ENCODE results near the gene SMPX.

Gene SMPX

DNA sequence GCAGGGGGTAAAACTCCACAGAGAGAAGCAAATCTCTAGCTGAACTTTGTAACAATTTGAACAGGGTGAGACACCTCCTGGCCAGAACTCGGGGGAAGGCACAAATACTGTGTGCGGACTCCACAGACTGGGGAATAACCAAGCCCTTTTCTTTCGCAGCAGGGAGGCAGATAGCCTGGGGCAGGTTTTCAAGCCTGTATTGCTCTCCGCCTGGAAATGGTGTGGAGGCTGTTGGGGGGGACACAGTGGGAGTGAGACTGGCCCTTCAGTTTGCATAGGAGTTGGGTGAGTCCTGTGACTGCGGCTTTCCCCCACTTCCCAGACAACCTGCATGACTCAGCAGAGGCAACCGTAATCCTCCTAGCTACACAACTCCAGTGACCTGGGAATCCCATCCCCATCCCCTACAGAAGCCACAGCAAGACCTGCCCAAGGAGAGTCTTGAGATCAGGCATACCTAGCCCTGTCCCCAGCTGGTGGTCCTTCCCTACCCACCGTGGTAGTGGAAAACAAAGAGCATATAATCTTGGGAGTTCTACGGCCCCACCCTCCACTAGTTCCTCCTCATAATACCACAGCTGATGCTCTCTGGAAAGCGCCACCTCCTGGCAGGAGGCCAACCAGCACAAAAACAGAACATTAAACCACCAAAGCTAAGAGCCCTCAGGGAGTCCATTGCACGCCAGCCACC, 12.9 kb upstream of the SMPX start:
- H3K9ac ChIP-seq (ENCODE audit: low read length), result no peak overlapping the region
- no peak overlapping the region for H3K27ac ChIP-seq (ENCODE audit: low read depth, low read length)
- TF ChIP-seq EZH2phosphoT487 (conservative IDR thresholded peaks at IDR 0.05; ENCODE audit: low read length), result no peak
- no peak for TF ChIP-seq CTCF (IDR thresholded peaks at IDR 0.05; ENCODE audit: insufficient read depth, low read length, poor library complexity, severe bottlenecking)
- no peaks in the 10 kb centered on the region for H3K79me2 ChIP-seq (ENCODE audit: insufficient read depth, low read length)
- no peak overlapping the region for H3K4me3 ChIP-seq (ENCODE audit: insufficient read depth, low read length, poor library complexity, severe bottlenecking)
- H3K4me2 ChIP-seq (ENCODE audit: low read depth, low read length, poor library complexity, severe bottlenecking), result no peak overlapping the region
- H3K9me3 ChIP-seq (ENCODE audit: insufficient read depth, low read length), result no peaks in the 10 kb centered on the region
- H4K20me1 ChIP-seq (ENCODE audit: low read depth, low read length), result no peaks in the 10 kb centered on the region
- no peaks in the 10 kb centered on the region for H3K9me2 ChIP-seq (replicated peaks; ENCODE audit: insufficient read depth, low read length)
- no peaks in the 10 kb centered on the region for H3K27me3 ChIP-seq (ENCODE audit: low read length)
- H3F3A ChIP-seq (ENCODE audit: insufficient read depth), result no peaks in the 10 kb centered on the region
- H2AFZ ChIP-seq (ENCODE audit: low read depth, low read length, severe bottlenecking), result no peak overlapping the region
- no peaks in the 10 kb centered on the region for H3K36me3 ChIP-seq (ENCODE audit: low read length)

DNA sequence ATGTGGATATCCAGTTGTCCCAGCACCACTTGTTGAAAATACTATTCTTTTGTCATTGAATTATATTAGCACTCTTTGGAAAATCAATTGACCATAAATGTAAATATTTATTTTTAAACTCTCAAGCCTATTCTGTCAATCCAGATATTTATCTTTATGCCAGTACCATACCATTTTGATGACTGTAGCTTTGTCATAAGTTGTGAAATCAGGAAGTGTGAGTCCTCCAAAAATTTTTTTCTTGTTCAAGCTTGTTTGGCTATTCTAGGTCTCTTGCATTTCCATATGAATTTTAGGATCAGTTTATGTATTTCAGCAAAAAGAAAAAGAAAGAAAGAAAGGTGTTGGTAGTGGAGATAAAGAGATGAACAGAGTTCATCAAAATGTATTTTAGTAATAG, 8.2 kb upstream of the SMPX start:
- Histone ChIP-seq H3K4me3 (ENCODE audit: insufficient read depth, low read length, poor library complexity, severe bottlenecking) (no peak overlapping the region), H3K27ac (ENCODE audit: low read depth, low read length) (no peak overlapping the region), H2AFZ (ENCODE audit: low read depth, low read length, severe bottlenecking) (no peak overlapping the region), H3K9ac (ENCODE audit: low read length) (no peak overlapping the region), H3F3A (ENCODE audit: insufficient read depth) (no peaks in the 10 kb centered on the region), H3K9me3 (ENCODE audit: insufficient read depth, low read length) (no peaks in the 10 kb centered on the region), H4K20me1 (ENCODE audit: low read depth, low read length) (no peaks in the 10 kb centered on the region), H3K36me3 (ENCODE audit: low read length) (no peaks in the 10 kb centered on the region), H3K4me2 (ENCODE audit: low read depth, low read length, poor library complexity, severe bottlenecking) (no peak overlapping the region), H3K79me2 (ENCODE audit: insufficient read depth, low read length) (no peaks in the 10 kb centered on the region), H3K27me3 (ENCODE audit: low read length) (no peaks in the 10 kb centered on the region), H3K9me2 (replicated peaks; ENCODE audit: insufficient read depth, low read length) (no peaks in the 10 kb centered on the region)
- TF ChIP-seq EZH2phosphoT487 (conservative IDR thresholded peaks at IDR 0.05; ENCODE audit: low read length) (no peak), CTCF (IDR thresholded peaks at IDR 0.05; ENCODE audit: insufficient read depth, low read length, poor library complexity, severe bottlenecking) (no peak)

DNA sequence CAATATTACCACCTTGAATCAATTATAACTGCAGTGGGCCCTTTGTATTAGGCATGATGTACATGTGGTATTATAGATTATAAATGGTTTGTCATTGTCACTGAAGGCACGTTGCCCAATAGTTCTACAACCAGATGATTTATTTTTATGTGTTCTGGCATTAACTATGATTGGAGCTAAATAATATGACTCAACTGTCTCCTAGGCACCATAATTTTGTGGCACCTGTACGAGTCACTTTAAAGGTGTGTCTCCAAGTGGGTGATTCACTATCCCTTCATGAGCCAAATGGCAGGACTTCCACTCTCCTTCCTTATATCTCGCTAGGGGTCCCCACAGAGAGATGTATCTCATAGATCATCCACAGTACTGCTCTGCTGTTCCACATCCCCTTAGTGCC, 6.1 kb upstream of the SMPX start:
- no peak overlapping the region for H3K27ac ChIP-seq (ENCODE audit: low read depth, low read length)
- no peak overlapping the region for H3K9ac ChIP-seq (ENCODE audit: low read length)
- H3F3A ChIP-seq (ENCODE audit: insufficient read depth), result no peaks in the 10 kb centered on the region
- no peaks in the 10 kb centered on the region for H4K20me1 ChIP-seq (ENCODE audit: low read depth, low read length)
- H3K4me2 ChIP-seq (ENCODE audit: low read depth, low read length, poor library complexity, severe bottlenecking), result no peak overlapping the region
- H3K9me3 ChIP-seq (ENCODE audit: insufficient read depth, low read length), result no peaks in the 10 kb centered on the region
- no peaks in the 10 kb centered on the region for H3K36me3 ChIP-seq (ENCODE audit: low read length)
- H2AFZ ChIP-seq (ENCODE audit: low read depth, low read length, severe bottlenecking), result no peak overlapping the region
- no peaks in the 10 kb centered on the region for H3K27me3 ChIP-seq (ENCODE audit: low read length)
- H3K79me2 ChIP-seq (ENCODE audit: insufficient read depth, low read length), result no peaks in the 10 kb centered on the region
- H3K4me3 ChIP-seq (ENCODE audit: insufficient read depth, low read length, poor library complexity, severe bottlenecking), result no peak overlapping the region
- TF ChIP-seq CTCF (IDR thresholded peaks at IDR 0.05; ENCODE audit: insufficient read depth, low read length, poor library complexity, severe bottlenecking) (no peak), EZH2phosphoT487 (conservative IDR thresholded peaks at IDR 0.05; ENCODE audit: low read length) (no peak)
- H3K9me2 ChIP-seq (replicated peaks; ENCODE audit: insufficient read depth, low read length), result no peaks in the 10 kb centered on the region
